Testis (tissue), 3 donors: ENCODE data around the gene KLHDC4. TPM values are rescaled to one million over a fixed set of nuclear protein-coding genes. Genes with fewer than 3 reads are reported as not detected.

Experiments
- DNase-seq: peaks from one replicate; pipeline ENCODE4 v3.0.0-alpha.2; 2019
- H3K27ac ChIP-seq, 2 donors: fragments of 200-600 bp; sonication (generic); one replicate each; pipeline ENCODE4 v1.5.1; 2019
- H3K27me3 ChIP-seq: fragments of 200-600 bp; sonication (generic); one replicate; pipeline ENCODE4 v1.5.1; 2019
- H3K36me3 ChIP-seq: fragments of 200-600 bp; sonication (generic); one replicate; pipeline ENCODE4 v1.5.1; 2017; ENCODE audit warnings: low read depth; ENCODE audit errors: missing control alignments
- H3K4me1 ChIP-seq: fragments of 200-600 bp; sonication (generic); one replicate; pipeline ENCODE4 v1.5.1; 2019
- H3K4me3 ChIP-seq, 2 donors: fragments of 200-600 bp; sonication (generic); one replicate each; pipeline ENCODE4 v1.5.1; 2017 to 2019
- H3K9me3 ChIP-seq: fragments of 200-600 bp; sonication (generic); one replicate; pipeline ENCODE4 v1.5.1; 2017
- CTCF ChIP-seq, 3 experiments: fragments of 450-650 bp in 2 of 3; fragments of 200-600 bp in 1 of 3; sonication (generic) in 1 of 3; IDR thresholded peaks; one replicate each; pipeline ENCODE4 v1.5.1; 2016 to 2019; ENCODE audit warnings: antibody characterized with exemption in 3 of 3, mild to moderate bottlenecking in 2 of 3, moderate library complexity in 1 of 3
- POLR2A ChIP-seq: fragments of 450-650 bp; IDR thresholded peaks from one replicate; pipeline ENCODE4 v1.6.1; 2017; ENCODE audit warnings: antibody characterized with exemption, mild to moderate bottlenecking, moderate library complexity
- WGBS, 2 donors: methylation state at CpG; one replicate each; pipeline ENCODE4 v1.1.5; 2018; 5-methylcytosine and 5-hydroxymethylcytosine counted together
- intact Hi-C: fragments of 100-400 bp; cut with DNase I; formaldehyde crosslinking; loops from one replicate; pipeline ENCODE4 v1.15.1; 2023; ENCODE audit warnings: low total_unique reads
- polyA plus RNA-seq: library from polyadenylated mRNA; stranded (reverse); fragments of 350-450 nt; fragmentation: Illumina TruSeq; extraction: RNeasy Lipid Tissue Mini Kit (QIAGEN cat#74804); gene quantifications from one replicate; pipeline ENCODE4 v1.2.3, GENCODE V29; 2014; ENCODE audit warnings: low read depth, low replicate concordance; ENCODE audit not compliant: insufficient read depth
- total RNA-seq, 2 donors: library from RNA; depleted of rRNA; stranded (reverse); fragments of >200 nt; gene quantifications; one replicate each; pipeline ENCODE4 v1.2.3, GENCODE V29; 2016

Gene KLHDC4
- total and polyA plus RNA-seq, 3 donors from 2014 or later, result 60.6 to 130 (median 79.2) TPM

GRCh38 chr16:87741700-87742415 is 23.9 kb downstream of the KLHDC4 start:
- H3K4me3 ChIP-seq, result no peak overlapping the region
- intact Hi-C loops, result no loop called here
- no peaks in the 10 kb centered on the region for H3K27me3 ChIP-seq
- no peaks in the 10 kb centered on the region for H3K9me3 ChIP-seq
- 95% methylated on average over 16 of the region's 16 CpGs for WGBS, 2 donors
- peaks cover 7% of the 10 kb centered on the region for H3K4me1 ChIP-seq
- peak overlapping the region in 1 of 2 donors; percentile 40 for H3K27ac ChIP-seq
- DNase-seq, result no peak
- no peaks in the 10 kb centered on the region for H3K36me3 ChIP-seq
- no peak for TF ChIP-seq CTCF (IDR thresholded peaks at IDR 0.05)
- TF ChIP-seq POLR2A, result no peak

GRCh38 chr16:87740909-87741424 is 24.8 kb downstream of the KLHDC4 start:
- H3K27me3 ChIP-seq, result no peaks in the 10 kb centered on the region
- 49 to 54% methylated on average over 9 to 11 of the region's 11 CpGs for WGBS, 2 donors
- no peaks in the 10 kb centered on the region for H3K9me3 ChIP-seq
- TF ChIP-seq POLR2A, result no peak
- H3K4me1 ChIP-seq, result peaks cover 7% of the 10 kb centered on the region
- H3K4me3 ChIP-seq, result no peak overlapping the region
- DNase-seq, result peak; percentile 94
- intact Hi-C loops, result no loop called here
- H3K27ac ChIP-seq, result peak overlapping the region; percentile 7 to 77
- H3K36me3 ChIP-seq, result no peaks in the 10 kb centered on the region

- no peaks in the 10 kb centered on the region for H3K36me3 ChIP-seq
- no peak for DNase-seq
Measured at GRCh38 chr16:87740441-87740840, 25.3 kb downstream of the KLHDC4 start.

GRCh38 chr16:87739801-87740200 is 26.0 kb downstream of the KLHDC4 start:
- no peaks in the 10 kb centered on the region for H3K36me3 ChIP-seq
- peaks cover 7% of the 10 kb centered on the region for H3K4me1 ChIP-seq
- H3K27me3 ChIP-seq, result no peaks in the 10 kb centered on the region
- H3K27ac ChIP-seq, result peak overlapping the region; percentile 7 to 77
- no peak for TF ChIP-seq CTCF (IDR thresholded peaks at IDR 0.05)
- no peak for TF ChIP-seq POLR2A
- H3K9me3 ChIP-seq, result no peaks in the 10 kb centered on the region
- DNase-seq, result no peak
- intact Hi-C loops, result no loop called here
- H3K4me3 ChIP-seq, result no peak overlapping the region
- 95 to 96% methylated on average over 8 of the region's 8 CpGs for WGBS, 2 donors

More at GRCh38 chr16:87740441-87740840, 25.3 kb downstream of the KLHDC4 start:
- Histone ChIP-seq H3K4me3 (no peak overlapping the region), H3K4me1 (peaks cover 7% of the 10 kb centered on the region), H3K27me3 (no peaks in the 10 kb centered on the region), H3K27ac (peak overlapping the region; percentile 7 to 77), H3K9me3 (no peaks in the 10 kb centered on the region)
- intact Hi-C loops, result no loop called here
- no peak for TF ChIP-seq CTCF (IDR thresholded peaks at IDR 0.05)
- TF ChIP-seq POLR2A, result no peak
- WGBS, 2 donors, result 70 to 80% methylated on average over 7 to 8 of the region's 8 CpGs

- H3K27me3 ChIP-seq, result no peaks in the 10 kb centered on the region
- 96 to 97% methylated on average over 12 of the region's 12 CpGs for WGBS, 2 donors
- H3K4me3 ChIP-seq, result no peak overlapping the region
- no peak overlapping the region for H3K27ac ChIP-seq
- intact Hi-C loops, result no loop called here
- peaks cover 7% of the 10 kb centered on the region for H3K4me1 ChIP-seq
- no peak for DNase-seq
- H3K9me3 ChIP-seq, result no peaks in the 10 kb centered on the region
- no peak for TF ChIP-seq POLR2A
- TF ChIP-seq CTCF (IDR thresholded peaks at IDR 0.05), result no peak
- H3K36me3 ChIP-seq, result no peaks in the 10 kb centered on the region
Measured at GRCh38 chr16:87736008-87736382, 29.8 kb downstream of the KLHDC4 start.
